SK-N-SH (cell line): ENCODE measurements around the gene FYN.

Experiments
- CHD2 ChIP-seq: fragments of 150-350 bp; IDR thresholded peaks from 2 replicates; pipeline ENCODE4 v1.6.1; 2018; ENCODE audit warnings: low read length; ENCODE audit not compliant: partially characterized antibody
- EP300 ChIP-seq, 2 experiments: IDR thresholded peaks; 2 replicates each; pipeline versions ENCODE4 v1.4.0 to v1.6.1; 2012; ENCODE audit warnings: borderline replicate concordance in 1 of 2, low read depth in 1 of 2, low read length in 1 of 2
- EZH2phosphoT487 ChIP-seq: fragments of 200-600 bp; sonication (generic); IDR thresholded peaks from 2 replicates; pipeline ENCODE4 v1.6.1; 2017; ENCODE audit warnings: low read depth, mixed run types, mild to moderate bottlenecking, antibody characterized with exemption, moderate library complexity, borderline replicate concordance
- FOSL2 ChIP-seq: IDR thresholded peaks from 2 replicates; pipeline ENCODE4 v1.4.0; 2012; ENCODE audit warnings: low read depth, mild to moderate bottlenecking, moderate library complexity, borderline replicate concordance
- FOXJ3 ChIP-seq: sonication (generic); formaldehyde crosslinking; IDR thresholded peaks from 2 replicates; pipeline ENCODE4 v1.5.1; 2020; ENCODE audit warnings: mild to moderate bottlenecking, missing genetic modification reagents
- MEF2A ChIP-seq: IDR thresholded peaks from 2 replicates; pipeline ENCODE4 v1.4.0; 2012; ENCODE audit warnings: low read depth, borderline replicate concordance
- POLR2AphosphoS5 ChIP-seq: IDR thresholded peaks from 2 replicates; pipeline ENCODE4 v1.6.1; 2012; ENCODE audit warnings: low read depth, low read length
- SIN3A ChIP-seq: IDR thresholded peaks from 2 replicates; pipeline ENCODE4 v1.6.1; 2012; ENCODE audit warnings: low read depth, mild to moderate bottlenecking, low read length, moderate library complexity, borderline replicate concordance
- SMC3 ChIP-seq: IDR thresholded peaks from 2 replicates; pipeline ENCODE4 v1.6.1; 2012; ENCODE audit warnings: low read depth, low read length, improper control_type of control experiment
- USF2 ChIP-seq: fragments of 150-350 bp; IDR thresholded peaks from 2 replicates; pipeline ENCODE4 v1.6.1; 2017; ENCODE audit warnings: antibody characterized with exemption, low read length, low read depth, borderline replicate concordance
- YY1 ChIP-seq: IDR thresholded peaks from 2 replicates; pipeline ENCODE4 v1.4.0; 2012; ENCODE audit warnings: low read depth, mild to moderate bottlenecking
- TF ChIP-seq, protein P1 (sequence below): fragments of 200-600 bp; sonication (generic); IDR thresholded peaks from 2 replicates; pipeline ENCODE4 v1.6.1; 2017; ENCODE audit warnings: antibody characterized with exemption, mild to moderate bottlenecking, moderate library complexity

GRCh38 chr6:111888928-111889695 lies 15.9 kb upstream of the FYN start:
- TF ChIP-seq SIN3A (no peak), EP300 (IDR thresholded peaks at IDR 0.05; ENCODE audit: borderline replicate concordance in 1 of 2, low read depth in 1 of 2, low read length in 1 of 2) (no peak), EZH2phosphoT487 (no peak), USF2 (no peak), FOSL2 (no peak), POLR2AphosphoS5 (no peak), FOXJ3 (CRISPR knock-in tag) (no peak), YY1 (no peak), MEF2A (no peak), CHD2 (no peak), SMC3 (no peak)
- TF ChIP-seq, protein P1, sequence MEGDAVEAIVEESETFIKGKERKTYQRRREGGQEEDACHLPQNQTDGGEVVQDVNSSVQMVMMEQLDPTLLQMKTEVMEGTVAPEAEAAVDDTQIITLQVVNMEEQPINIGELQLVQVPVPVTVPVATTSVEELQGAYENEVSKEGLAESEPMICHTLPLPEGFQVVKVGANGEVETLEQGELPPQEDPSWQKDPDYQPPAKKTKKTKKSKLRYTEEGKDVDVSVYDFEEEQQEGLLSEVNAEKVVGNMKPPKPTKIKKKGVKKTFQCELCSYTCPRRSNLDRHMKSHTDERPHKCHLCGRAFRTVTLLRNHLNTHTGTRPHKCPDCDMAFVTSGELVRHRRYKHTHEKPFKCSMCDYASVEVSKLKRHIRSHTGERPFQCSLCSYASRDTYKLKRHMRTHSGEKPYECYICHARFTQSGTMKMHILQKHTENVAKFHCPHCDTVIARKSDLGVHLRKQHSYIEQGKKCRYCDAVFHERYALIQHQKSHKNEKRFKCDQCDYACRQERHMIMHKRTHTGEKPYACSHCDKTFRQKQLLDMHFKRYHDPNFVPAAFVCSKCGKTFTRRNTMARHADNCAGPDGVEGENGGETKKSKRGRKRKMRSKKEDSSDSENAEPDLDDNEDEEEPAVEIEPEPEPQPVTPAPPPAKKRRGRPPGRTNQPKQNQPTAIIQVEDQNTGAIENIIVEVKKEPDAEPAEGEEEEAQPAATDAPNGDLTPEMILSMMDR: no peak
